ENCODE results near the gene SLC22A23. TPM values are rescaled to one million over a fixed set of nuclear protein-coding genes. Genes with fewer than 3 reads are reported as not detected.
A peak's percentile ranks its signal among the peaks of the same experiment; 100 is the strongest.

The SLC22A23 gene
- total RNA-seq, 1 experiment from 2014 or later = 6.8 TPM

- Mint-ChIP-seq H3K4me1 (peaks cover 6% of the 10 kb centered on the region in 2 experiments; a peak in 3 of 4 replicates), H3K4me3 (no peak overlapping the region), H3K36me3 (ENCODE audit: insufficient read depth in 1 of 3, low read depth in 3 of 3) (peaks cover 0 to 17% (median 0%) of the 10 kb centered on the region in 3 experiments; a peak in 2 of 7 replicates), H3K27ac (peak overlapping the region in 1 of 3 experiments; percentile 21; a peak in 1 of 7 replicates), H3K27me3 (ENCODE audit: low read depth) (no peaks in the 10 kb centered on the region; the same call in 1 of the 2 replicates), H3K9me3 (no peaks in the 10 kb centered on the region)
- Histone ChIP-seq H2AFZ (ENCODE audit: low read length) (no peak overlapping the region), H2AK5ac (ENCODE audit: insufficient read length, low read length) (no peak overlapping the region), H4K8ac (replicated peaks; ENCODE audit: insufficient read length, low read depth, low read length) (no peak overlapping the region), H3T11ph (ENCODE audit: low read length) (no peak overlapping the region), H3K27ac (ENCODE audit: insufficient read length, low read depth, low read length) (no peak overlapping the region), H3K9me3 (ENCODE audit: control insufficient read depth, low read depth, low read length) (no peaks in the 10 kb centered on the region), H3K79me2 (ENCODE audit: insufficient read depth, low read length) (no peaks in the 10 kb centered on the region; the same call in 1 of the 2 replicates), H3K23me2 (ENCODE audit: insufficient read length, low read depth, low read length, poor library complexity, severe bottlenecking) (no peaks in the 10 kb centered on the region), H3K14ac (ENCODE audit: insufficient read depth, low read length) (no peak overlapping the region), H3K4ac (ENCODE audit: low read depth, low read length) (no peak overlapping the region), H3K4me2 (ENCODE audit: insufficient read depth, insufficient read length, low read length) (no peak overlapping the region), H3K27me3 (ENCODE audit: insufficient read depth, low read length) (no peaks in the 10 kb centered on the region), H3K56ac (ENCODE audit: insufficient read length, low read depth, low read length) (no peak overlapping the region), H2BK20ac (ENCODE audit: low read depth, low read length, poor library complexity, severe bottlenecking) (no peak overlapping the region), H4K91ac (ENCODE audit: insufficient read length, low read depth, low read length) (no peak overlapping the region), H3K4me1 (ENCODE audit: insufficient read depth, low read length) (no peaks in the 10 kb centered on the region), H2BK12ac (ENCODE audit: insufficient read length, low read depth, low read length) (no peak overlapping the region), H3K9ac (ENCODE audit: extremely low read depth, insufficient read length, low read length) (no peak overlapping the region), H2BK120ac (ENCODE audit: low read depth, low read length, poor library complexity, severe bottlenecking) (no peak overlapping the region), H4K20me1 (ENCODE audit: control insufficient read depth, insufficient read depth, insufficient read length) (no peaks in the 10 kb centered on the region), H2BK5ac (ENCODE audit: insufficient read length, low read length) (no peak overlapping the region), H3K23ac (ENCODE audit: insufficient read length, low read depth, low read length) (no peak overlapping the region), H4K5ac (ENCODE audit: insufficient read length, low read depth, low read length) (no peak overlapping the region), H3K18ac (ENCODE audit: insufficient read length, low read depth, low read length) (no peak overlapping the region), H2BK15ac (ENCODE audit: low read depth, low read length) (no peak overlapping the region), H3K79me1 (ENCODE audit: insufficient read depth, low read depth, low read length, poor library complexity, severe bottlenecking) (no peaks in the 10 kb centered on the region)
- no peak for DNase-seq
- TF ChIP-seq CTCF (conservative IDR thresholded peaks at IDR 0.05) = no peak
- no CpG with 5 or more reads among the region's 10 CpGs for WGBS (ENCODE audit: extremely low coverage, insufficient read length, low lambda C conversion rate)
Measured at GRCh38 chr6:3319610-3320200, 137.1 kb downstream of the SLC22A23 start.
